Peyer's patch (tissue), 4 donors: ENCODE data around the gene STMN3. TPM values are rescaled to one million over a fixed set of nuclear protein-coding genes. Genes with fewer than 3 reads are reported as not detected.

Source experiments
- DNase-seq, 3 donors: peaks; one replicate each; pipeline ENCODE4 v3.0.0-alpha.2; 2017 to 2019
- H3K27ac ChIP-seq, 4 donors: fragments of 200-600 bp; sonication (generic); one replicate each; pipeline ENCODE4 v1.5.1; 2016 to 2019
- H3K27me3 ChIP-seq, 2 donors: fragments of 200-600 bp; sonication (generic); one replicate each; pipeline ENCODE4 v1.5.1; 2019
- H3K36me3 ChIP-seq, 3 donors: fragments of 200-600 bp; sonication (generic); one replicate each; pipeline ENCODE4 v1.5.1; 2016 to 2019
- H3K4me1 ChIP-seq, 4 donors: fragments of 200-600 bp; sonication (generic); one replicate each; pipeline ENCODE4 v1.5.1; 2016 to 2019
- H3K4me3 ChIP-seq, 4 donors: fragments of 200-600 bp; sonication (generic); 1 replicate in 3 of 4; 2 replicates in 1 of 4; pipeline ENCODE4 v1.5.1; 2016 to 2019; ENCODE audit warnings: mild to moderate bottlenecking in 1 of 4
- H3K9me3 ChIP-seq, 4 donors: fragments of 200-600 bp; sonication (generic); one replicate each; pipeline ENCODE4 v1.5.1; 2016 to 2019; ENCODE audit warnings: mild to moderate bottlenecking in 1 of 4
- POLR2A ChIP-seq, 2 donors: fragments of 450-650 bp; IDR thresholded peaks; one replicate each; pipeline ENCODE4 v1.5.1; 2017; ENCODE audit warnings: antibody characterized with exemption in 2 of 2, mild to moderate bottlenecking in 2 of 2, moderate library complexity in 2 of 2
- total RNA-seq, 4 donors: library from RNA; depleted of rRNA; stranded (reverse); fragments of >200 nt; gene quantifications; one replicate each; pipeline ENCODE4 v1.1.0, GENCODE V29; 2016
- TF ChIP-seq, protein P1 (sequence below), 6 experiments: fragments of 450-650 bp in 4 of 6; fragments of 200-600 bp in 2 of 6; sonication (generic) in 1 of 6; IDR thresholded peaks; one replicate each; pipeline ENCODE4 v1.5.1; 2017 to 2019; ENCODE audit warnings: antibody characterized with exemption in 6 of 6, mild to moderate bottlenecking in 3 of 6, moderate library complexity in 1 of 6

Gene STMN3
- total RNA-seq, 4 donors from 2014 or later = 3.4 to 23.1 (median 5.6) TPM

DNA sequence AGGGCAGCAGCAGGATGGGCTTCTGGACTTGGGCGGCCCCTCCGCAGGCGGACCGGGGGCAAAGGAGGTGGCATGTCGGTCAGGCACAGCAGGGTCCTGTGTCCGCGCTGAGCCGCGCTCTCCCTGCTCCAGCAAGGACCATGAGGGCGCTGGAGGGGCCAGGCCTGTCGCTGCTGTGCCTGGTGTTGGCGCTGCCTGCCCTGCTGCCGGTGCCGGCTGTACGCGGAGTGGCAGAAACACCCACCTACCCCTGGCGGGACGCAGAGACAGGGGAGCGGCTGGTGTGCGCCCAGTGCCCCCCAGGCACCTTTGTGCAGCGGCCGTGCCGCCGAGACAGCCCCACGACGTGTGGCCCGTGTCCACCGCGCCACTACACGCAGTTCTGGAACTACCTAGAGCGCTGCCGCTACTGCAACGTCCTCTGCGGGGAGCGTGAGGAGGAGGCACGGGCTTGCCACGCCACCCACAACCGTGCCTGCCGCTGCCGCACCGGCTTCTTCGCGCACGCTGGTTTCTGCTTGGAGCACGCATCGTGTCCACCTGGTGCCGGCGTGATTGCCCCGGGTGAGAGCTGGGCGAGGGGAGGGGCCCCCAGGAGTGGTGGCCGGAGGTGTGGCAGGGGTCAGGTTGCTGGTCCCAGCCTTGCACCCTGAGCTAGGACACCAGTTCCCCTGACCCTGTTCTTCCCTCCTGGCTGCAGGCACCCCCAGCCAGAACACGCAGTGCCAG is 43.6 kb upstream of the STMN3 start, which contains the start of gene TNFRSF6B:
Gene TNFRSF6B, plus strand, starts transcription at position 25 of the 729 bp plus-strand sequence. Its CDS starts 116 bp downstream, at position 141.
- no peaks in the 10 kb centered on the region for H3K27me3 ChIP-seq
- H3K36me3 ChIP-seq = peaks cover 0 to 15% (median 0%) of the 10 kb centered on the region in 3 donors
- peak within 1 kb of the TSS in 2 of 4 donors; percentile 12 to 52 for H3K27ac ChIP-seq
- TF ChIP-seq POLR2A (IDR thresholded peaks at IDR 0.05) = no peak
- TF ChIP-seq, protein P1, sequence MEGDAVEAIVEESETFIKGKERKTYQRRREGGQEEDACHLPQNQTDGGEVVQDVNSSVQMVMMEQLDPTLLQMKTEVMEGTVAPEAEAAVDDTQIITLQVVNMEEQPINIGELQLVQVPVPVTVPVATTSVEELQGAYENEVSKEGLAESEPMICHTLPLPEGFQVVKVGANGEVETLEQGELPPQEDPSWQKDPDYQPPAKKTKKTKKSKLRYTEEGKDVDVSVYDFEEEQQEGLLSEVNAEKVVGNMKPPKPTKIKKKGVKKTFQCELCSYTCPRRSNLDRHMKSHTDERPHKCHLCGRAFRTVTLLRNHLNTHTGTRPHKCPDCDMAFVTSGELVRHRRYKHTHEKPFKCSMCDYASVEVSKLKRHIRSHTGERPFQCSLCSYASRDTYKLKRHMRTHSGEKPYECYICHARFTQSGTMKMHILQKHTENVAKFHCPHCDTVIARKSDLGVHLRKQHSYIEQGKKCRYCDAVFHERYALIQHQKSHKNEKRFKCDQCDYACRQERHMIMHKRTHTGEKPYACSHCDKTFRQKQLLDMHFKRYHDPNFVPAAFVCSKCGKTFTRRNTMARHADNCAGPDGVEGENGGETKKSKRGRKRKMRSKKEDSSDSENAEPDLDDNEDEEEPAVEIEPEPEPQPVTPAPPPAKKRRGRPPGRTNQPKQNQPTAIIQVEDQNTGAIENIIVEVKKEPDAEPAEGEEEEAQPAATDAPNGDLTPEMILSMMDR (IDR thresholded peaks at IDR 0.05) = no peak
- no peaks in the 10 kb centered on the region for H3K9me3 ChIP-seq
- peak within 1 kb of the TSS in 3 of 4 donors; percentile 28 to 38 (median 31) for H3K4me3 ChIP-seq
- H3K4me1 ChIP-seq = peaks cover 9 to 48% (median 15%) of the 10 kb centered on the region in 4 donors
- DNase-seq = peak in 1 of 3 donors; percentile 56

DNA sequence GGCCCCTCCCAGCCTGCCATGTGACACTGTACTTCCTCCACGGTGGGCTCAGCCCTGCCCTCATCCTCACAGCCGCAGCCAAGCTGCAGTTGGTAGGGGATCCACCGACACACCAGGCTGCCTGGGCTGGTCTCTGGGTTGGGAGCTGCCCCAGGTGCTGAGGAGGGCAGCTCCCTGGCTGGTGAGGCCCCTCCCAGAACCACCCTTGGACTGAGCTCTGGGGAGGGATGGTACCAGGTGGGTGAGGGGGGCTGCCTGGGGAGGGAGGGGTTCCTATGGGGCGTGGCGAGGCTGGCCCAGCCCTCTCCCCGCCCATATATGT is 43.0 kb upstream of the STMN3 start:
- peak in 1 of 3 donors; percentile 69 for DNase-seq
- Histone ChIP-seq H3K4me1 (peaks cover 9 to 52% (median 15%) of the 10 kb centered on the region in 4 donors), H3K36me3 (peaks cover 0 to 14% (median 0%) of the 10 kb centered on the region in 3 donors), H3K27me3 (no peaks in the 10 kb centered on the region), H3K9me3 (no peaks in the 10 kb centered on the region), H3K4me3 (peak overlapping the region in 3 of 4 donors; percentile 28 to 38 (median 31)), H3K27ac (peak overlapping the region in 1 of 4 donors; percentile 12)
- TF ChIP-seq POLR2A (IDR thresholded peaks at IDR 0.05) = no peak
- TF ChIP-seq, protein P1 (IDR thresholded peaks at IDR 0.05) = no peak

DNA sequence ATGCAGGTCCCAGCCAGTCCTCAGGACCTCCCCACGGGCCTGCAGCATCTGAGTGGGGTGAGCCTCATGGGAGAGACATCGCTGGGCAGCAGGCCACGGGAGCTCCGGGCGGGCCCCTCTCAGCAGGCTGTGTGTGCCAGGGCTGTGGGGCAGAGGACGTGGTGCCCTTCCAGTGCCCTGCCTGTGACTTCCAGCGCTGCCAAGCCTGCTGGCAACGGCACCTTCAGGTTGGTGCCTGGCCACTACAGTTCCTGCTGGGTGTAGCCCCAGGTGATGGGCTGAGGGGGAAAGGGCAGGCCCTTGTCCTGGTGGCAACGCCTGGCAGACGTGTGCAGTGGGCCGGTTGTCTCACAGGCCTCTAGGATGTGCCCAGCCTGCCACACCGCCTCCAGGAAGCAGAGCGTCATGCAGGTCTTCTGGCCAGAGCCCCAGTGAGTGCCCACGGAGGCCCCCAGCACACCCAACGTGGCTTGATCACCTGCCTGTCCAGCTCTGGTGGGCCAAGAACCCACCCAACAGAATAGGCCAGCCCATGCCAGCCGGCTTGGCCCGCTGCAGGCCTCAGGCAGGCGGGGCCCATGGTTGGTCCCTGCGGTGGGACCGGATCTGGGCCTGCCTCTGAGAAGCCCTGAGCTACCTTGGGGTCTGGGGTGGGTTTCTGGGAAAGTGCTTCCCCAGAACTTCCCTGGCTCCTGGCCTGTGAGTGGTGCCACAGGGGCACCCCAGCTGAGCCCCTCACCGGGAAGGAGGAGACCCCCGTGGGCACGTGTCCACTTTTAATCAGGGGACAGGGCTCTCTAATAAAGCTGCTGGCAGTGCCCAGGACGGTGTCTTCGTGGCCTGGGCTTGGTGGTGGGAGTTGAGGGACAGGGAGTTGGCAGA is 42.4 kb upstream of the STMN3 start:
- H3K4me1 ChIP-seq = peaks cover 9 to 58% (median 15%) of the 10 kb centered on the region in 4 donors
- H3K36me3 ChIP-seq = peaks cover 0 to 12% (median 0%) of the 10 kb centered on the region in 3 donors

DNA sequence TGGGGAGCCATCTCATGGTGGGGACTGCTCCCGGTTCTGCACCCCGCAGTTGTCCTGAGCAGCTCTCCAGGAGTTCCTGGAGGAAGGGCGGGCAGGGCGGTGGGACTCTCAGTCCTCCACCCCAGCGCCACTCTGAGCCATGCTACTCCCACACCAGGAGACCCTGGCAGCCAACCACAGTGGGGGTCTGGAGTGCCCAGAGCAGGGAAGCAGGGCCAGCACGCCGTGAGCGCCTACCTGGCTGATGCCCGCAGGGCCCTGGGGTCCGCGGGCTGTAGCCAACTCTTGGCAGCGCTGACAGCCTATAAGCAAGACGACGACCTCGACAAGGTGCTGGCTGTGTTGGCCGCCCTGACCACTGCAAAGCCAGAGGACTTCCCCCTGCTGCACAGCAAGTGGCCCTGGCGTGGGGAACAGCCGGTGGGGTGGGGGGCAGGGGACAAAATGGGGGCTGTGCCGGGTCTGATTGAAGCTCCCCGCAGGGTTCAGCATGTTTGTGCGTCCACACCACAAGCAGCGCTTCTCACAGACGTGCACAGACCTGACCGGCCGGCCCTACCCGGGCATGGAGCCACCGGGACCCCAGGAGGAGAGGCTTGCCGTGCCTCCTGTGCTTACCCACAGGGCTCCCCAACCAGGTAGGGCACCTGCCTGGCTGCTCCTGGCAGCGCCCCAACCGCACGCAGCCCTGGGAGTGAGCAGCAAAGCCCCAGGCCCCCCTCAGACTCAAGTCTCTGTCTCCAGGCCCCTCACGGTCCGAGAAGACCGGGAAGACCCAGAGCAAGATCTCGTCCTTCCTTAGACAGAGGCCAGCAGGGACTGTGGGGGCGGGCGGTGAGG is 41.6 kb upstream of the STMN3 start:
- no peak for TF ChIP-seq POLR2A (IDR thresholded peaks at IDR 0.05)
- TF ChIP-seq, protein P1 (IDR thresholded peaks at IDR 0.05) = no peak
- Histone ChIP-seq H3K4me1 (peaks cover 9 to 63% (median 15%) of the 10 kb centered on the region in 4 donors), H3K9me3 (no peaks in the 10 kb centered on the region), H3K27ac (no peak overlapping the region), H3K27me3 (no peaks in the 10 kb centered on the region), H3K36me3 (peaks cover 0 to 12% (median 0%) of the 10 kb centered on the region in 3 donors), H3K4me3 (no peak overlapping the region)
- DNase-seq = peak in 1 of 3 donors; percentile 48

More for the DNA sequence above, 42.4 kb upstream of the STMN3 start:
- peak in 1 of 3 donors; percentile 51 for DNase-seq
- no peaks in the 10 kb centered on the region for H3K27me3 ChIP-seq
- no peak overlapping the region for H3K4me3 ChIP-seq
- TF ChIP-seq, protein P1 (IDR thresholded peaks at IDR 0.05) = no peak
- TF ChIP-seq POLR2A (IDR thresholded peaks at IDR 0.05) = no peak
- no peaks in the 10 kb centered on the region for H3K9me3 ChIP-seq
- no peak overlapping the region for H3K27ac ChIP-seq
